ENCODE results near the gene OLFML2A. TPM values are rescaled to one million over a fixed set of nuclear protein-coding genes. Genes with fewer than 3 reads are reported as not detected.
A peak's percentile ranks its signal among the peaks of the same experiment; 100 is the strongest.
"Not testable (repeated sequence)": the region's sequence is repeated elsewhere in the genome, so short reads cannot be mapped to it uniquely, and the experiment has no call there.

The OLFML2A gene
- total RNA-seq, 1 donor from 2014 or later: 9.6 TPM

- no peak for DNase-seq (ENCODE audit: low spot score)
These were observed 15.7 kb upstream of the OLFML2A start for GRCh38 chr9:124761196-124761595.

- no peak for DNase-seq (ENCODE audit: low spot score)
These were observed 15.2 kb upstream of the OLFML2A start for GRCh38 chr9:124761710-124762109.

- no peak for DNase-seq (ENCODE audit: low spot score)
These were observed 14.3 kb upstream of the OLFML2A start for GRCh38 chr9:124762633-124763032.

- DNase-seq (ENCODE audit: low spot score): no peak
These were observed 12.0 kb upstream of the OLFML2A start for GRCh38 chr9:124764774-124765438.

- no peak for DNase-seq (ENCODE audit: low spot score)
These were observed 11.5 kb upstream of the OLFML2A start for GRCh38 chr9:124765439-124765835.

GRCh38 chr9:124766326-124766725 is 10.6 kb upstream of the OLFML2A start:
- no peak for DNase-seq (ENCODE audit: low spot score)

- no peak for DNase-seq (ENCODE audit: low spot score)
These were observed 9.9 kb upstream of the OLFML2A start for GRCh38 chr9:124766815-124767554.

GRCh38 chr9:124767821-124768220 is 9.1 kb upstream of the OLFML2A start:
- no peak for DNase-seq (ENCODE audit: low spot score)

GRCh38 chr9:124768334-124768733 is 8.6 kb upstream of the OLFML2A start:
- DNase-seq (ENCODE audit: low spot score): no peak

GRCh38 chr9:124768750-124769548 is 8.0 kb upstream of the OLFML2A start:
- DNase-seq (ENCODE audit: low spot score): peak; percentile 25

- DNase-seq (ENCODE audit: low spot score): no peak
These were observed 7.2 kb upstream of the OLFML2A start for GRCh38 chr9:124769549-124770358.

- no peak for DNase-seq (ENCODE audit: low spot score)
These were observed 6.4 kb upstream of the OLFML2A start for GRCh38 chr9:124770359-124771020.

GRCh38 chr9:124771021-124771866 is 5.7 kb upstream of the OLFML2A start, which contains the start of gene NR6A1:
Gene NR6A1 (minus strand): TSS chr9:124771311.
- DNase-seq (ENCODE audit: low spot score): peak; percentile 98

GRCh38 chr9:124771867-124772679 is 4.9 kb upstream of the OLFML2A start:
- DNase-seq (ENCODE audit: low spot score): peak; percentile 77

GRCh38 chr9:124772877-124773276 is 4.1 kb upstream of the OLFML2A start:
- DNase-seq (ENCODE audit: low spot score): not testable (repeated sequence)

- DNase-seq (ENCODE audit: low spot score): no peak
These were observed 3.3 kb upstream of the OLFML2A start for GRCh38 chr9:124773473-124774128.

GRCh38 chr9:124774129-124774978 is 2.6 kb upstream of the OLFML2A start:
- DNase-seq (ENCODE audit: low spot score): peak; percentile 81

- no peak for DNase-seq (ENCODE audit: low spot score)
These were observed 347 bp upstream of the OLFML2A start for GRCh38 chr9:124776618-124776953.
